ENCODE results near the gene MYO18A.

MYO18A gene

GRCh38 chr17:29165800-29166506 is 14.2 kb downstream of the MYO18A start:
- DNase-seq (ENCODE audit: low read depth in 2 of 2), result no peak

GRCh38 chr17:29165261-29165660 is 14.9 kb downstream of the MYO18A start:
- no peak for DNase-seq (ENCODE audit: low read depth in 2 of 2)

- no peak for DNase-seq (ENCODE audit: low read depth in 2 of 2)
Observed at GRCh38 chr17:29163563-29163962, 16.6 kb downstream of the MYO18A start.

GRCh38 chr17:29162909-29163341 is 17.3 kb downstream of the MYO18A start:
- DNase-seq (ENCODE audit: low read depth in 2 of 2), result no peak

- DNase-seq (ENCODE audit: low read depth in 2 of 2), result no peak
Observed at GRCh38 chr17:29162082-29162908, 17.9 kb downstream of the MYO18A start.

GRCh38 chr17:29160253-29160652 is 19.9 kb downstream of the MYO18A start:
- DNase-seq (ENCODE audit: low read depth in 2 of 2), result no peak

GRCh38 chr17:29159306-29159860 is 20.8 kb downstream of the MYO18A start:
- DNase-seq (ENCODE audit: low read depth in 2 of 2), result no peak

GRCh38 chr17:29158488-29159275 is 21.5 kb downstream of the MYO18A start:
- no peak for DNase-seq (ENCODE audit: low read depth in 2 of 2)

- DNase-seq (ENCODE audit: low read depth in 2 of 2), result no peak
Observed at GRCh38 chr17:29158096-29158487, 22.1 kb downstream of the MYO18A start.

GRCh38 chr17:29157310-29157709 is 22.9 kb downstream of the MYO18A start:
- no peak for DNase-seq (ENCODE audit: low read depth in 2 of 2)

GRCh38 chr17:29156781-29157180 is 23.4 kb downstream of the MYO18A start:
- DNase-seq (ENCODE audit: low read depth in 2 of 2), result no peak

GRCh38 chr17:29155966-29156338 is 24.2 kb downstream of the MYO18A start:
- DNase-seq (ENCODE audit: low read depth in 2 of 2), result no peak

GRCh38 chr17:29155227-29155965 is 24.8 kb downstream of the MYO18A start:
- DNase-seq (ENCODE audit: low read depth in 2 of 2), result peak; percentile 46 to 49

- DNase-seq (ENCODE audit: low read depth in 2 of 2), result no peak
Observed at GRCh38 chr17:29154516-29155226, 25.5 kb downstream of the MYO18A start.

- DNase-seq (ENCODE audit: low read depth in 2 of 2), result no peak
Observed at GRCh38 chr17:29151567-29151966, 28.6 kb downstream of the MYO18A start.

GRCh38 chr17:29150161-29150560 is 30.0 kb downstream of the MYO18A start:
- DNase-seq (ENCODE audit: low read depth in 2 of 2), result no peak

GRCh38 chr17:29149431-29150064 is 30.6 kb downstream of the MYO18A start:
- no peak for DNase-seq (ENCODE audit: low read depth in 2 of 2)

- peak; percentile 91 to 93 for DNase-seq (ENCODE audit: low read depth in 2 of 2)
Observed at GRCh38 chr17:29148790-29149430, 31.3 kb downstream of the MYO18A start.

- DNase-seq (ENCODE audit: low read depth in 2 of 2), result no peak
Observed at GRCh38 chr17:29148257-29148789, 31.9 kb downstream of the MYO18A start.
